HL-60 (cell line): ENCODE results near the gene UGGT1.

Source experiments
- DNase-seq, 2 experiments: peaks; one replicate each; pipeline ENCODE4 v3.0.0-alpha.2; 2010 to 2020; ENCODE audit warnings: low read depth in 1 of 2, low spot score in 1 of 2
- H3K27ac ChIP-seq: fragments of 250-450 bp; sonication (Bioruptor Pico); replicated peaks from 2 replicates; pipeline ENCODE4 v1.5.1; 2020; ENCODE audit warnings: mild to moderate bottlenecking, moderate library complexity
- H3K27me3 ChIP-seq: fragments of 250-450 bp; sonication (Bioruptor Pico); 2 replicates; pipeline ENCODE4 v1.5.1; 2021; ENCODE audit warnings: mild to moderate bottlenecking, moderate library complexity; ENCODE audit not compliant: insufficient read depth, poor library complexity, severe bottlenecking
- H3K4me3 ChIP-seq: replicated peaks from 2 replicates; pipeline ENCODE4 v1.5.1; 2011; ENCODE audit warnings: mild to moderate bottlenecking, control low read depth, low read length; ENCODE audit not compliant: insufficient read depth
- GABPA ChIP-seq: IDR thresholded peaks from 2 replicates; pipeline ENCODE4 v1.6.1; 2012; ENCODE audit warnings: low read depth
- POLR2AphosphoS5 ChIP-seq: IDR thresholded peaks from 2 replicates; pipeline ENCODE4 v1.6.1; 2012; ENCODE audit warnings: low read depth
- SPI1 ChIP-seq: IDR thresholded peaks from 2 replicates; pipeline ENCODE4 v1.6.1; 2012; ENCODE audit warnings: low read depth, mild to moderate bottlenecking, borderline replicate concordance
- TF ChIP-seq, protein P1 (sequence below): IDR thresholded peaks from 2 replicates; pipeline ENCODE4 v1.6.1; 2012; ENCODE audit warnings: low read depth; ENCODE audit not compliant: insufficient replicate concordance
- TF ChIP-seq, protein P2 (sequence below): IDR thresholded peaks from one replicate; pipeline ENCODE4 v1.5.1; 2011; ENCODE audit warnings: low read length, control low read depth, inconsistent platforms; ENCODE audit not compliant: insufficient read depth

Gene UGGT1

DNA sequence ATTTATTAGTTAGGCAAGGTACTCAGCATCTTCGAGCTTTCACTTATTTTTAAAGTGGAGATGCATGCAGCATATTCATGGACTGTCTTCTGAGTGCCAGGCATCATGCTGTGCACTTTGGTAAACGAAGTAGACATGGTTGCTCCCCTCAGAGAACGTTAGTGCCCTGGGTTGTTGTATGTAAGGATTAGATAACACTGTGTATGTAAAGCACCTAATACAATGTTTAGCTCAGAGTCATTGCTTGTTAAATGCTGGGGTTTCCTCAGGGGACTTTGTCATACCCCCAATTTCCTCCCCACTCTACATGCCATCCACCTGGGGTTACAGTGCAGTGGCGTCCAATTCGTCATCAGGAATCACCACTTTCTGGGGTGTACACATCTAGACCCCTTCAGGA, 2.8 kb downstream of the UGGT1 start:
- DNase-seq, result no peak
- Histone ChIP-seq H3K4me3 (no peak overlapping the region), H3K27ac (peak overlapping the region; percentile 84), H3K27me3 (no peaks in the 10 kb centered on the region)
- TF ChIP-seq, protein P1, sequence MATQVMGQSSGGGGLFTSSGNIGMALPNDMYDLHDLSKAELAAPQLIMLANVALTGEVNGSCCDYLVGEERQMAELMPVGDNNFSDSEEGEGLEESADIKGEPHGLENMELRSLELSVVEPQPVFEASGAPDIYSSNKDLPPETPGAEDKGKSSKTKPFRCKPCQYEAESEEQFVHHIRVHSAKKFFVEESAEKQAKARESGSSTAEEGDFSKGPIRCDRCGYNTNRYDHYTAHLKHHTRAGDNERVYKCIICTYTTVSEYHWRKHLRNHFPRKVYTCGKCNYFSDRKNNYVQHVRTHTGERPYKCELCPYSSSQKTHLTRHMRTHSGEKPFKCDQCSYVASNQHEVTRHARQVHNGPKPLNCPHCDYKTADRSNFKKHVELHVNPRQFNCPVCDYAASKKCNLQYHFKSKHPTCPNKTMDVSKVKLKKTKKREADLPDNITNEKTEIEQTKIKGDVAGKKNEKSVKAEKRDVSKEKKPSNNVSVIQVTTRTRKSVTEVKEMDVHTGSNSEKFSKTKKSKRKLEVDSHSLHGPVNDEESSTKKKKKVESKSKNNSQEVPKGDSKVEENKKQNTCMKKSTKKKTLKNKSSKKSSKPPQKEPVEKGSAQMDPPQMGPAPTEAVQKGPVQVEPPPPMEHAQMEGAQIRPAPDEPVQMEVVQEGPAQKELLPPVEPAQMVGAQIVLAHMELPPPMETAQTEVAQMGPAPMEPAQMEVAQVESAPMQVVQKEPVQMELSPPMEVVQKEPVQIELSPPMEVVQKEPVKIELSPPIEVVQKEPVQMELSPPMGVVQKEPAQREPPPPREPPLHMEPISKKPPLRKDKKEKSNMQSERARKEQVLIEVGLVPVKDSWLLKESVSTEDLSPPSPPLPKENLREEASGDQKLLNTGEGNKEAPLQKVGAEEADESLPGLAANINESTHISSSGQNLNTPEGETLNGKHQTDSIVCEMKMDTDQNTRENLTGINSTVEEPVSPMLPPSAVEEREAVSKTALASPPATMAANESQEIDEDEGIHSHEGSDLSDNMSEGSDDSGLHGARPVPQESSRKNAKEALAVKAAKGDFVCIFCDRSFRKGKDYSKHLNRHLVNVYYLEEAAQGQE, result no peak
- TF ChIP-seq GABPA (no peak), POLR2AphosphoS5 (no peak), SPI1 (no peak)
- TF ChIP-seq, protein P2, sequence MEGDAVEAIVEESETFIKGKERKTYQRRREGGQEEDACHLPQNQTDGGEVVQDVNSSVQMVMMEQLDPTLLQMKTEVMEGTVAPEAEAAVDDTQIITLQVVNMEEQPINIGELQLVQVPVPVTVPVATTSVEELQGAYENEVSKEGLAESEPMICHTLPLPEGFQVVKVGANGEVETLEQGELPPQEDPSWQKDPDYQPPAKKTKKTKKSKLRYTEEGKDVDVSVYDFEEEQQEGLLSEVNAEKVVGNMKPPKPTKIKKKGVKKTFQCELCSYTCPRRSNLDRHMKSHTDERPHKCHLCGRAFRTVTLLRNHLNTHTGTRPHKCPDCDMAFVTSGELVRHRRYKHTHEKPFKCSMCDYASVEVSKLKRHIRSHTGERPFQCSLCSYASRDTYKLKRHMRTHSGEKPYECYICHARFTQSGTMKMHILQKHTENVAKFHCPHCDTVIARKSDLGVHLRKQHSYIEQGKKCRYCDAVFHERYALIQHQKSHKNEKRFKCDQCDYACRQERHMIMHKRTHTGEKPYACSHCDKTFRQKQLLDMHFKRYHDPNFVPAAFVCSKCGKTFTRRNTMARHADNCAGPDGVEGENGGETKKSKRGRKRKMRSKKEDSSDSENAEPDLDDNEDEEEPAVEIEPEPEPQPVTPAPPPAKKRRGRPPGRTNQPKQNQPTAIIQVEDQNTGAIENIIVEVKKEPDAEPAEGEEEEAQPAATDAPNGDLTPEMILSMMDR, result no peak

DNA sequence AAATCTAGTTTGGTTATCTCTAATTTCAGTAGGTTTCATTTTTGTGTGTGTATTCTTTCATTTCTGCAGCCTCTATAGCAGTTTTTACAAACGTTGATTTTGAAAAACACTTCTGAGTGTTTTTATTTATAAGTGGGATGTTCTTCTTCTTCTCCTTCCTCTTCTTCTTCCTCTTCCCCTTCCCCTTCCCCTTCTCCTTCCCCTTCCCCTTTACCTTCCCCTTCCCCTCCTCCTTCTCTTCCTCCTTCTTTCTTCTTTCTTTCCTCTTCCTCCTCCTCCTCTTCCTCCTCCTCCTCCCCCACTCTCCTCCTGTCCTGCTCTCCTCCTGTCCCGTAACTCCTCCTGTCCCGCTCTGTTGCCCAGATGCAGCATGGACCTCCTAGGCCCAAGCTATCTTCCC, 4.2 kb downstream of the UGGT1 start:
- peak in 1 of 2 experiments; percentile 31 for DNase-seq
- no peak overlapping the region for H3K4me3 ChIP-seq
- H3K27ac ChIP-seq, result peak overlapping the region; percentile 84
- TF ChIP-seq GABPA (no peak), SPI1 (peak; percentile 30; the same call in 1 of the 2 replicates)
- H3K27me3 ChIP-seq, result no peaks in the 10 kb centered on the region

DNA sequence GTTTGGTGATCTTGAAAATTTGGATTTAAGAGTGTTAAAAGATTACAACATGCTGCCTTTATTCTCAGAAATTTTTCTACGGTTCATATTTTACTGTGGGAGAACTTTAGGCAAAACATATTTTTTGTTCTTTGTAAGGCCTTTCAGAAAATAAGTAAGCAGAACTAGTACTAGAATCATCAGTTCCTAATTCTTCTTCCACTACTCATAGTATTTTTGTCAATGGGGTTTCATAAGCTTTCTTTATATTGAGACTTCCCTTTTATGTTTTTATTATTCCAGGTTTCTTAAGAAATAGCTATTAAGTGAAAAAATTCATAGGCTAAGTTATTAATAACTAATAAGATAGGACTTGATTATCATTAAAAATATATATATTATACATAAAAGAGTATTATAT, 12.4 kb downstream of the UGGT1 start:
- no peak for DNase-seq
- TF ChIP-seq GABPA (no peak), SPI1 (no peak), POLR2AphosphoS5 (no peak)
- TF ChIP-seq, protein P2, result no peak
- TF ChIP-seq, protein P1, result no peak
- Histone ChIP-seq H3K27ac (no peak overlapping the region), H3K27me3 (no peaks in the 10 kb centered on the region), H3K4me3 (no peak overlapping the region)

DNA sequence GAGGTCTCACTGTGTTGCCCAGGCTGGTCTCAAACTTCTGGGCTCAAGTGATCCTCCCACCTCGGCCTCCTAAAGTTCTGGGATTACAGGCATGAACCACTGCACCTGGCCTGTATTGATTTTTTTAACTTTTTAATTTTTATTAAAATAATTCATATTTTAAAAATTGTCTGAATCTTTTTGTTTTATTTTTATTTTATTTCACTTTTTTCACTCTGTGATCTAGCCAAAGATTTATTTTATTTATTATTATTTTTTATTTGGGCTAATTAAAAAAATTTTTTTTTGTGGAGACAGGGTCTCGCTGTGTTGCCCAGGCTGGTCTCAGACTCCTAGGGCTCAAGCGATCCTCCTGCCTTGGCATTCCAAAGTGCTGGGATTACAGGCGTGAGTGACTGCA, 14.1 kb downstream of the UGGT1 start:
- H3K27me3 ChIP-seq, result no peaks in the 10 kb centered on the region
- TF ChIP-seq, protein P2, result no peak
- TF ChIP-seq SPI1 (no peak), GABPA (no peak), POLR2AphosphoS5 (no peak)
- H3K27ac ChIP-seq, result no peak overlapping the region
- H3K4me3 ChIP-seq, result no peak overlapping the region
- DNase-seq, result no peak
